Measurements from ENCODE around the gene DENND1A.

DNA sequence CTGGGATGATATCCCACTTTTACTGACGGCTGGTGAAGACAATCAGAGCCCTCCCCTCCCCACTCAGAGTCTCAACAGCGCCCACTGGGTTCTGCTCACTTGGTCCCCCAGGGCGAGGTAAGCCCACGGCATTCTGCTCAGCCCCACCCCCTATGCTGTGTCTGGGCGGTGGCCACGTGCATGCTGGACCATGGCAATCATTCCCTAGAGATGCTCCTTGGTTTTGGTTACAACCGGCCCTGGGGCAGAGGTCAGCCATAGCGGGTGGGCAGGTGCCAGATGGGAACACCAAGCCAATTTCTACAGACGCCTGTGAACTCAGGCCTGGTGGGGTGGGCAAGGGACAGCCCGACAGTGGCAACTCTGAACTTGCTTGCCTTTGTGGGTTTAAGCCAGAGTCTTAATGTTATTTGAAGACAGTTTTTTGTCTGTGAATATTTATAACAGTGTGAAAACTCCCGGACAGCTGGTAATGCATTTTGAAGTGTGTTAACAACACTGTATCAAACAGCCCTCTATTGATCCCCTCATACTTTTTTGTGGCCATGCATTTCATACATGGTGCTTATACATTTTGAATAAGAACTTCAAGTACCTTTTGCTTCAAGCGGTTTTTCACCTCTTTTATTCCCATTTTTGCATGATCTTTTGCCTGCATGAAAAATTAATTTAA is 479.7 kb downstream of the DENND1A start:
- TF ChIP-seq POLR2A (IDR thresholded peaks at IDR 0.05), result no peak
- no peak for TF ChIP-seq CTCF (IDR thresholded peaks at IDR 0.05)

Measured in adrenal gland (tissue), 5 donors.